SU-DHL-6 (cell line): ENCODE measurements around the gene SF1.

Source experiments
- H2AFZ ChIP-seq: fragments of 200-600 bp; sonication (generic); 2 replicates; pipeline ENCODE4 v1.6.1; 2014; ENCODE audit warnings: low read depth, mild to moderate bottlenecking, moderate library complexity, mixed read lengths, antibody characterized with exemption, low read length; ENCODE audit not compliant: severe bottlenecking
- H3F3A ChIP-seq: fragments of 200-600 bp; shearing (Covaris generic); 2 replicates; pipeline ENCODE4 v1.6.0; 2016; ENCODE audit warnings: antibody characterized with exemption, mild to moderate bottlenecking; ENCODE audit not compliant: insufficient read depth
- H3K27ac ChIP-seq: fragments of 200-600 bp; sonication (generic); 2 replicates; pipeline ENCODE4 v1.5.1; 2016; ENCODE audit warnings: low read depth, mild to moderate bottlenecking, low read length, moderate library complexity, mixed read lengths
- H3K27me3 ChIP-seq: fragments of 200-600 bp; sonication (generic), shearing (Covaris generic); 2 replicates; pipeline ENCODE4 v1.6.0; 2014; ENCODE audit warnings: mild to moderate bottlenecking, low read length
- H3K36me3 ChIP-seq: fragments of 200-600 bp; sonication (generic); 2 replicates; pipeline ENCODE4 v1.6.1; 2014; ENCODE audit warnings: mild to moderate bottlenecking, low read length, mixed read lengths
- H3K4me2 ChIP-seq: fragments of 300-600, 200-600 bp; shearing (Covaris generic), sonication (generic); 2 replicates; pipeline ENCODE4 v1.6.0; 2014; ENCODE audit warnings: low read length, low read depth, mild to moderate bottlenecking; ENCODE audit not compliant: poor library complexity, severe bottlenecking
- H3K4me3 ChIP-seq: fragments of 200-600 bp; sonication (generic); 2 replicates; pipeline ENCODE4 v1.5.1; 2014; ENCODE audit warnings: antibody characterized with exemption, low read length, mild to moderate bottlenecking, mixed read lengths; ENCODE audit not compliant: insufficient read depth, poor library complexity, severe bottlenecking
- H3K79me2 ChIP-seq: fragments of 200-600 bp; sonication (generic); 2 replicates; pipeline ENCODE4 v1.6.1; 2014; ENCODE audit warnings: mild to moderate bottlenecking, low read length, moderate library complexity; ENCODE audit not compliant: insufficient read depth
- H3K9ac ChIP-seq: fragments of 200-600 bp; sonication (generic); 2 replicates; pipeline ENCODE4 v1.7.0; 2014; ENCODE audit warnings: mild to moderate bottlenecking, low read length
- H3K9me2 ChIP-seq: fragments of 200-600 bp; sonication (generic); replicated peaks from 2 replicates; pipeline ENCODE4 v1.6.1; 2014; ENCODE audit warnings: low read length; ENCODE audit not compliant: insufficient read depth
- H3K9me3 ChIP-seq: fragments of 200-600 bp; sonication (generic); 2 replicates; pipeline ENCODE4 v1.6.1; 2014; ENCODE audit warnings: low read length, mixed read lengths; ENCODE audit not compliant: insufficient read depth
- H4K20me1 ChIP-seq: fragments of 200-600 bp; sonication (generic); 2 replicates; pipeline ENCODE4 v1.6.1; 2014; ENCODE audit warnings: low read depth, mild to moderate bottlenecking, antibody characterized with exemption, low read length, moderate library complexity, mixed read lengths
- EZH2phosphoT487 ChIP-seq: fragments of 200-600 bp; sonication (generic), shearing (Covaris generic); conservative IDR thresholded peaks from 2 replicates; pipeline ENCODE4 v1.6.1; 2018; ENCODE audit warnings: mild to moderate bottlenecking, antibody characterized with exemption, low read length, moderate library complexity, mixed read lengths
- TF ChIP-seq, protein P1 (sequence below): fragments of 200-600 bp; sonication (generic); IDR thresholded peaks from one replicate; pipeline ENCODE4 v1.5.1; 2017; ENCODE audit warnings: antibody characterized with exemption, mild to moderate bottlenecking, low read length, moderate library complexity; ENCODE audit not compliant: insufficient read depth, poor library complexity, severe bottlenecking

SF1 gene

DNA sequence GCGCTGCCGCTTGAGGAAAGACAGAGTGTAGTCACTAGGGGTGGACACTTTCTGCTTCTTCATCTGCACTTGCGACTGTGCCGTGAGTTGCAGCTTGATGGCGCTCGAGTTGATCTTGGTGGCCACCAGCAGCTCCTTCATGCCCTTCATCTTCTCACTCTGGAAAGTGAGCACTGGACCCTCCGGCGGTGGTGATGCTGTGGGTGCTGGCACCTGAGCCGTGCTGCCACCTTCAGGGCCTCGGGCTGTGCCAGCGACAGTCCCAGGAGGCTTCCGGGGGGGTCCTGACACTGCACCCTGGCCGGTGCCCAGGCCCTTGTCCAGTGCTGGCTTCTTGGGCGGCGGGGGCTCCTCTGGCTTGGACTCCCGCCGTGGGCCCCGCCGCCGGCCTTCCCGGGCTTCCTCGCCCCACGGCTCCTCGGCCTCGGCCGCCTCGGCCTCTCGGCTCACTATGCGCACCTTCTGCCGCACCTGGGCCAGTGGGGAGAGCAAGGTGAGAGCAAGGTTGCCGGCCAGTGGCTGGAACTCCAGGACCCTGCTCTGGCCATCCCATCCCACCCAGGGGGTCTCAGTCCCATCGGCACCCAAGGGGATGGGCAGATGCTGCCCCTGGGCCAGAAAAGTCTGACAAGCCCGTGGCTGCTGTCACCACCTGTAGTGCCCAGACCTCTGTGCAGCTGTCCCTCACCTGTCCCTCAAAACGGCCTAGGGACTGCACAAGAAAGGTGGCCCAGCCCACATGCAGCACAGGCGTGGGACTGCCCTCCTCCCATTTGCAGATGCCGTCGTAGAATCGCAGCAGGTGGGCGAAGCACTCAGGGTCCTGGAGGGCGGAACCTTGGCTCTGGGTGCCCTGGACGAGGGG is 26.2 kb upstream of the SF1 start:
- peaks cover 5% of the 10 kb centered on the region; the same call in 1 of the 2 replicates for H3K79me2 ChIP-seq
- H3K27me3 ChIP-seq = no peaks in the 10 kb centered on the region
- H4K20me1 ChIP-seq = no peaks in the 10 kb centered on the region
- H3K4me2 ChIP-seq = no peak overlapping the region
- no peak for TF ChIP-seq EZH2phosphoT487
- TF ChIP-seq, protein P1, sequence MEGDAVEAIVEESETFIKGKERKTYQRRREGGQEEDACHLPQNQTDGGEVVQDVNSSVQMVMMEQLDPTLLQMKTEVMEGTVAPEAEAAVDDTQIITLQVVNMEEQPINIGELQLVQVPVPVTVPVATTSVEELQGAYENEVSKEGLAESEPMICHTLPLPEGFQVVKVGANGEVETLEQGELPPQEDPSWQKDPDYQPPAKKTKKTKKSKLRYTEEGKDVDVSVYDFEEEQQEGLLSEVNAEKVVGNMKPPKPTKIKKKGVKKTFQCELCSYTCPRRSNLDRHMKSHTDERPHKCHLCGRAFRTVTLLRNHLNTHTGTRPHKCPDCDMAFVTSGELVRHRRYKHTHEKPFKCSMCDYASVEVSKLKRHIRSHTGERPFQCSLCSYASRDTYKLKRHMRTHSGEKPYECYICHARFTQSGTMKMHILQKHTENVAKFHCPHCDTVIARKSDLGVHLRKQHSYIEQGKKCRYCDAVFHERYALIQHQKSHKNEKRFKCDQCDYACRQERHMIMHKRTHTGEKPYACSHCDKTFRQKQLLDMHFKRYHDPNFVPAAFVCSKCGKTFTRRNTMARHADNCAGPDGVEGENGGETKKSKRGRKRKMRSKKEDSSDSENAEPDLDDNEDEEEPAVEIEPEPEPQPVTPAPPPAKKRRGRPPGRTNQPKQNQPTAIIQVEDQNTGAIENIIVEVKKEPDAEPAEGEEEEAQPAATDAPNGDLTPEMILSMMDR = no peak
- no peak overlapping the region for H3K9ac ChIP-seq
- no peak overlapping the region for H3K4me3 ChIP-seq
- H3K9me2 ChIP-seq = no peaks in the 10 kb centered on the region
- H3K27ac ChIP-seq = no peak overlapping the region
- no peaks in the 10 kb centered on the region for H3K9me3 ChIP-seq
- no peaks in the 10 kb centered on the region for H3K36me3 ChIP-seq
- 0 out of 2 replicates have a peak, but pooled peaks cover 15% of the 10 kb centered on the region for H3F3A ChIP-seq
- no peak overlapping the region for H2AFZ ChIP-seq

DNA sequence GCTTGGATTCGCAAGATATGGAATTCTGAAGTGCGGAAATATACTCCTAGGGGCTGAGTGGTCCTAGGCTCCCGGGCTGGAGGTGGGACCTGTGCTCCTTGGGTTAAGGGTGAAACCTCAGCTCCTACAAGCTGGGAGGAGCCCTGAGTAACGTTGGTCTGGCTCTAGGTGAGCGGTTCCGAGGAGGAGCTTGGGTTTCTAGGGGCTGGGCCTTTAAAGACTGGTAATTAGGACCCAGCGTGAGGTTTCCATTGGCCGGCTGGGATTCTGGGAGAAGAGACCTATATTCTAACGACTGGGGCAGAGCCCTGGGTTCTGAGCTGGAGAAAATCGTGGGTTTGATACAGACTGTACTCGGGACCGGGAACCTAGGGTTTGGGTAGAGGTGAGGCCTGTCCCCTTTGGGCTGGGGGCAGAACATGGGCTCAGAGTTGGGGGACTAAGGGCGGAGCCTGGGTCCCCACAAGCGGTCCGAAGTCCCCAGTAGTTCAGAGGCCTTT is 25.6 kb upstream of the SF1 start:
- Histone ChIP-seq H3K36me3 (no peaks in the 10 kb centered on the region), H3K9ac (peak overlapping the region; percentile 67), H2AFZ (no peak overlapping the region)

DNA sequence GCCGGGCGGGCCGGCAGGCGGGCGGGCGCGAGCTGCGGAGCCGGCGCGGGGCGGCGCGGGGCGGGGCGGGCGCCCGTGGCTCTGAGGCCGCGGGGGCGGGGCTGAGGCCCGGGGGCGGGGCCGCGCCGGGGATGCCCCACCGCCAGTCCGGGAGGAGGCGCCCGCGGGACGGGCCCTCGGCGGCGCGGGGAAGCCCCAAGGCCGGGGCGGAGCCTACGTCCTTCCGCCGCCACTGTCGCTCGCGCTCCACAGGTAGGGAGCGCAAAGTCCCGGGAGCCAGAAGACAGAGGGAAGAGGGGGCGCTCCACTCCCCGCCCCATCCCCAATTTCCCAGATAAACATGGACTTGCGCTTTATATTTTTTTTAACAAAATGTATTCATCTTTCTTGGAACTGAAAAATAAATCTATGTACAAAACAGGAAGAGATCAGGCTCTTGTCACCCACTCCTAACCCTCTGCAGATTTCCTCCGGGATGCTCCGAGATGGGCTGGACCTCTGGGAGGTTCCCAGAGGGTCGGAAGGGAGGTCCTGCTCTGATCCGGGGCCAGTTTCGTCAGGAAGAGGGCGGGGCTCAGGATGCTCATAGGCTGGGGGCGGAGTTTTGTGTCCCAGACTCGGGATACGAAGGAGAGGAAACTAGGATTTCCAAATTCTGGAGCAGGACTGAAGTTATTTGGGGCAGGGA is 25.0 kb upstream of the SF1 start, which contains the start of gene MAP4K2:
TSS of gene MAP4K2 (minus strand) at position 57 of the 688 bp plus-strand sequence. CDS start 65 bp downstream, outside the sequence.
- no peaks in the 10 kb centered on the region for H4K20me1 ChIP-seq
- peak within 1 kb of the TSS; percentile 80 for H3K27ac ChIP-seq
- no peaks in the 10 kb centered on the region for H3K27me3 ChIP-seq
- 0 out of 2 replicates have a peak, but pooled peaks cover 15% of the 10 kb centered on the region for H3F3A ChIP-seq
- H3K9me3 ChIP-seq = no peaks in the 10 kb centered on the region
- H3K79me2 ChIP-seq = no peaks in the 10 kb centered on the region
- peak within 1 kb of the TSS; percentile 67 for H3K9ac ChIP-seq
- H3K9me2 ChIP-seq = no peaks in the 10 kb centered on the region
- H3K36me3 ChIP-seq = no peaks in the 10 kb centered on the region
- peak within 1 kb of the TSS; percentile 88 for H3K4me2 ChIP-seq
- H3K4me3 ChIP-seq = peak within 1 kb of the TSS; percentile 67
- H2AFZ ChIP-seq = no peak within 1 kb of the TSS
- TF ChIP-seq EZH2phosphoT487 = no peak
- TF ChIP-seq, protein P1 = peak; percentile 8

More for the DNA sequence above, 25.6 kb upstream of the SF1 start:
- Histone ChIP-seq H3K4me2 (peak overlapping the region; percentile 88), H3K27me3 (no peaks in the 10 kb centered on the region), H3K4me3 (peak overlapping the region; percentile 67), H3K27ac (peak overlapping the region; percentile 69), H4K20me1 (no peaks in the 10 kb centered on the region), H3K9me2 (no peaks in the 10 kb centered on the region), H3K79me2 (no peaks in the 10 kb centered on the region), H3F3A (0 out of 2 replicates have a peak, but pooled peaks cover 15% of the 10 kb centered on the region), H3K9me3 (no peaks in the 10 kb centered on the region)
- no peak for TF ChIP-seq EZH2phosphoT487
- TF ChIP-seq, protein P1 = no peak
